K562 (cell line): ENCODE data around the gene UBE2M. TPM values are rescaled to one million over a fixed set of nuclear protein-coding genes. Genes with fewer than 3 reads are reported as not detected.

Source experiments
- ATAC-seq: fragments of 200-7000 bp; cut with Tn5 transposase; 3 replicates; pipeline ENCODE4 v1.9.1; 2020; ENCODE audit warnings: moderate library complexity
- BruUV-seq: library from RNA; stranded (reverse); fragments of 400-500 nt; replicated peaks from 2 replicates; lab custom pipeline; 2021; lab: Mats Ljungman, UMichigan
- CTCF ChIA-PET: fragments of 300-600 bp; formaldehyde crosslinking; extraction: SDS; loops from one replicate; lab custom pipeline; 2021; ENCODE audit warnings: low intra/inter-chr PET ratio; lab: Yijun Ruan, JAX
- POLR2A ChIA-PET: fragments of 300-600, 350-650 bp; sonication (Branson Sonifier 250); formaldehyde crosslinking; extraction: SDS; loops from one replicate; lab custom pipeline; 2021; ENCODE audit warnings: antibody characterized with exemption, inconsistent platforms; lab: Yijun Ruan, JAX
- DNase-seq, 4 experiments: peaks; one replicate each; pipeline versions ENCODE4 v3.0.0 to v3.0.0-alpha.2; 2011 to 2018; ENCODE audit warnings: low spot score in 3 of 4, mixed read lengths in 3 of 4; ENCODE audit errors: extremely low read depth in 1 of 4
- FAIRE-seq: peaks from 2 replicates; lab custom pipeline; 2011; peaks lifted over from hg19 to GRCh38; lab: Jason Lieb, UNC
- H2AFZ ChIP-seq: 2 replicates; pipeline ENCODE4 v1.6.0; 2011; ENCODE audit warnings: low read depth, low read length, control low read depth, inconsistent platforms
- H3K27ac ChIP-seq: fragments of 200-600 bp; 3 replicates; pipeline ENCODE4 v1.8.0; 2011; ENCODE audit warnings: low read depth, mild to moderate bottlenecking, control low read depth, inconsistent platforms, low read length, moderate library complexity, mixed read lengths; ENCODE audit errors: extremely low read depth
- H3K27me3 ChIP-seq, 2 experiments: fragments of 300-600 bp in 1 of 2; 2 replicates in 1 of 2; 3 replicates in 1 of 2; pipeline versions ENCODE4 v1.6.0 to v1.8.0; 2011; ENCODE audit warnings: inconsistent platforms in 2 of 2, low read length in 2 of 2, mild to moderate bottlenecking in 1 of 2, mixed read lengths in 1 of 2, moderate library complexity in 1 of 2; ENCODE audit not compliant: control insufficient read depth in 2 of 2, insufficient read depth in 2 of 2
- H3K36me3 ChIP-seq: fragments of 300-600 bp; 3 replicates; pipeline ENCODE4 v1.8.0; 2011; ENCODE audit warnings: mild to moderate bottlenecking, low read length, inconsistent platforms; ENCODE audit not compliant: control insufficient read depth, insufficient read depth
- H3K4me1 ChIP-seq, 2 experiments: fragments of 200-600 bp in 1 of 2; replicated peaks in 1 of 2; 2 replicates in 1 of 2; 3 replicates in 1 of 2; pipeline versions ENCODE4 v1.5.1 to v1.8.0; 2011; ENCODE audit warnings: inconsistent platforms in 2 of 2, low read length in 2 of 2, mild to moderate bottlenecking in 1 of 2, mixed read lengths in 1 of 2, moderate library complexity in 1 of 2; ENCODE audit not compliant: control insufficient read depth in 2 of 2, insufficient read depth in 2 of 2
- H3K4me2 ChIP-seq: 2 replicates; pipeline ENCODE4 v1.6.1; 2011; ENCODE audit warnings: low read length, control low read depth, inconsistent platforms, mixed read lengths; ENCODE audit not compliant: insufficient read depth
- H3K4me3 ChIP-seq: fragments of 200-600 bp; sonication (generic), shearing (Covaris generic); 2 replicates; pipeline ENCODE4 v1.5.1; 2016; ENCODE audit warnings: control low read depth, inconsistent platforms
- H3K79me2 ChIP-seq: fragments of 200-600 bp; 3 replicates; pipeline ENCODE4 v1.8.0; 2011; ENCODE audit warnings: low read length, inconsistent platforms; ENCODE audit not compliant: control insufficient read depth, insufficient read depth
- H3K9ac ChIP-seq, 2 experiments: 2 replicates each; pipeline versions ENCODE4 v1.6.0 to v1.6.1; 2011; ENCODE audit warnings: low read depth in 2 of 2, low read length in 2 of 2, control low read depth in 1 of 2, inconsistent platforms in 1 of 2, mild to moderate bottlenecking in 1 of 2, mixed read lengths in 1 of 2; ENCODE audit not compliant: insufficient read depth in 1 of 2
- H3K9me1 ChIP-seq: one replicate; pipeline ENCODE4 v1.6.0; 2011; ENCODE audit warnings: inconsistent platforms, mild to moderate bottlenecking, low read length, moderate library complexity; ENCODE audit not compliant: control insufficient read depth, insufficient read depth
- H3K9me3 ChIP-seq: replicated peaks from 2 replicates; pipeline ENCODE4 v1.5.1; 2011; ENCODE audit warnings: low read depth, low read length, inconsistent platforms; ENCODE audit not compliant: control insufficient read depth, insufficient read depth
- H4K20me1 ChIP-seq: replicated peaks from 2 replicates; pipeline ENCODE4 v1.6.1; 2011; ENCODE audit warnings: low read length, inconsistent platforms, mixed read lengths; ENCODE audit not compliant: control insufficient read depth, insufficient read depth
- ADNP ChIP-seq: fragments of 200-800 bp; sonication (Bioruptor generic); IDR thresholded peaks from 2 replicates; pipeline ENCODE4 v1.6.1; 2016; ENCODE audit warnings: missing genetic modification characterization, missing compliant biosample characterization
- CBFA2T2 ChIP-seq: fragments of 450-650 bp; conservative IDR thresholded peaks from 2 replicates; pipeline ENCODE4 v1.6.1; 2017; ENCODE audit warnings: mild to moderate bottlenecking
- CTCF ChIP-seq, 3 experiments: IDR thresholded peaks in 2 of 3; conservative IDR thresholded peaks in 1 of 3; 2 replicates each; pipeline ENCODE4 v1.5.1; 2011 to 2012; ENCODE audit warnings: low read length in 3 of 3, mild to moderate bottlenecking in 3 of 3, control low read depth in 2 of 3, improper control_type of control experiment in 1 of 3, inconsistent platforms in 1 of 3, low read depth in 1 of 3, mixed read lengths in 1 of 3, moderate library complexity in 1 of 3; ENCODE audit not compliant: insufficient read depth in 2 of 3
- KLF1 ChIP-seq: fragments of 450-650 bp; IDR thresholded peaks from 2 replicates; pipeline ENCODE4 v1.6.1; 2016; ENCODE audit warnings: missing genetic modification characterization, missing compliant biosample characterization
- NFIC ChIP-seq: fragments of 450-650 bp; IDR thresholded peaks from 2 replicates; pipeline ENCODE4 v1.6.1; 2017; ENCODE audit warnings: mild to moderate bottlenecking, inconsistent platforms
- OTX1 ChIP-seq: fragments of 450-650 bp; formaldehyde crosslinking; IDR thresholded peaks from 2 replicates; pipeline ENCODE4 v1.4.0; 2022; ENCODE audit warnings: mild to moderate bottlenecking
- POLR3A ChIP-seq: IDR thresholded peaks from 2 replicates; pipeline ENCODE4 v1.6.1; 2011; ENCODE audit warnings: borderline replicate concordance, mild to moderate bottlenecking, moderate library complexity; ENCODE audit not compliant: insufficient read length, insufficient read depth; ENCODE audit errors: extremely low read depth
- SFPQ ChIP-seq: fragments of 200-400 bp; formaldehyde crosslinking; IDR thresholded peaks from 2 replicates; pipeline ENCODE4 v1.6.1; 2017; ENCODE audit warnings: mild to moderate bottlenecking, low read depth, low read length, moderate library complexity
- SOX6 ChIP-seq: fragments of 450-650 bp; IDR thresholded peaks from 2 replicates; pipeline ENCODE4 v1.6.1; 2014; ENCODE audit warnings: mild to moderate bottlenecking
- SPI1 ChIP-seq: IDR thresholded peaks from 2 replicates; pipeline ENCODE4 v1.6.1; 2011; ENCODE audit warnings: low read depth, low read length, control low read depth, borderline replicate concordance
- SUPT5H ChIP-seq: fragments of 450-650 bp; IDR thresholded peaks from 2 replicates; pipeline ENCODE4 v1.6.1; 2016
- TSHZ1 ChIP-seq: fragments of 250-450 bp; sonication (Bioruptor Pico); IDR thresholded peaks from 2 replicates; pipeline ENCODE4 v1.4.0; 2020; ENCODE audit warnings: mild to moderate bottlenecking, moderate library complexity
- ZNF57 ChIP-seq: fragments of 450-650 bp; formaldehyde crosslinking; IDR thresholded peaks from 2 replicates; pipeline ENCODE4 v1.4.0; 2020; ENCODE audit warnings: mild to moderate bottlenecking, moderate library complexity
- WGBS: fragments of 100-300 bp; shearing (Covaris generic); methylation state at CpG from one replicate; pipeline ENCODE4 v1.1.6; 2016; ENCODE audit warnings: low coverage, mixed read lengths; ENCODE audit not compliant: insufficient coverage; ENCODE audit errors: missing lambda C conversion rate; 5-methylcytosine and 5-hydroxymethylcytosine counted together
- in situ Hi-C: fragments of 300-500 bp; cut with MboI; formaldehyde crosslinking; loops from 4 replicates; pipeline ENCODE4 v1.15.0; 2018; ENCODE audit warnings: inconsistent platforms, mixed read lengths
- intact Hi-C: fragments of 100-400 bp; cut with micrococcal nuclease; formaldehyde crosslinking; loops from 2 replicates; pipeline ENCODE4 v1.14.2; 2022
- polyA plus RNA-seq, 8 experiments: library from polyadenylated mRNA; depleted of rRNA in 4 of 8; stranded (reverse) in 5 of 8; unstranded in 3 of 8; fragments of >200 nt; fragmentation: Nextera tagmentation in 2 of 8; fragmentation: Illumina TruSeq in 1 of 8; extraction: Ambion mirVana in 2 of 8; extraction: Trizol in 1 of 8; gene quantifications; 2 replicates each; pipeline versions ENCODE4 v1.2.1 to v1.2.3, GENCODE V29; 2011 to 2014; ENCODE audit warnings: inconsistent platforms in 1 of 8, missing spikeins in 1 of 8
- total RNA-seq, 7 experiments: library from RNA; depleted of rRNA in 6 of 7; stranded (reverse); fragments of >200 nt in 6 of 7; fragmentation: Illumina TruSeq in 2 of 7; extraction: Trizol in 2 of 7; gene quantifications; 2 replicates each; pipeline versions ENCODE4 v1.2.1 to v1.2.3, GENCODE V29; 2011 to 2021; ENCODE audit warnings: low replicate concordance in 1 of 7

UBE2M gene
- total and polyA plus RNA-seq, 9 of the 15 experiments (the other 6 are each of a cell fraction or from before 2014, with no cell fraction given) = 0.92 to 163 (median 85.7) TPM

GRCh38 chr19:58572026-58572817 lies 13.8 kb upstream of the UBE2M start (continued):
- TF ChIP-seq TSHZ1 = no peak
- TF ChIP-seq OTX1 (CRISPR knock-in tag) = 0 out of 2 replicates have a peak, but pooled peaks have one; percentile 16
- peak; percentile 92 for TF ChIP-seq NFIC
- 0 out of 2 replicates have a peak, but pooled peaks have one; percentile 10 for TF ChIP-seq ZNF57 (CRISPR knock-in tag)
- TF ChIP-seq SUPT5H = peak; percentile 37; the same call in 1 of the 2 replicates

GRCh38 chr19:58571575-58571947 lies 13.2 kb upstream of the UBE2M start:
- Histone ChIP-seq H3K9me1 (no peaks in the 10 kb centered on the region), H3K4me1 (peaks cover 25 to 33% of the 10 kb centered on the region in 2 experiments; a peak in 4 of 5 replicates), H2AFZ (no peak overlapping the region), H3K4me3 (no peak overlapping the region), H3K9ac (no peak overlapping the region), H3K9me3 (no peaks in the 10 kb centered on the region), H3K27me3 (no peaks in the 10 kb centered on the region), H3K27ac (no peak overlapping the region), H4K20me1 (no peaks in the 10 kb centered on the region), H3K4me2 (peak overlapping the region; percentile 96; the same call in 1 of the 2 replicates), H3K79me2 (peaks cover 19% of the 10 kb centered on the region), H3K36me3 (peaks cover 42% of the 10 kb centered on the region; the same call in 2 of the 3 replicates)
- intact Hi-C loops = no loop called here
- ChIA-PET POLR2A (interaction anchor here (0.7 to 2.9 kb wide), 3 partner anchors 8 to 16 kb away, joined by 3 to 24 read pairs (median 4); partner anchors contain the start of gene CHMP2A), CTCF (no interaction called here)
- in situ Hi-C loops = no loop called here
- no TSS peak for BruUV-seq
- DNase-seq (no peak), FAIRE-seq (no peak), ATAC-seq (no peak)
- 89% methylated on average over 8 of the region's 8 CpGs for WGBS
- TF ChIP-seq CBFA2T2 = no peak
- no peak for TF ChIP-seq SPI1
- TF ChIP-seq SOX6 = no peak
- TF ChIP-seq POLR3A = no peak
- TF ChIP-seq NFIC = no peak
- TF ChIP-seq SFPQ = no peak
- TF ChIP-seq CTCF (IDR thresholded peaks at IDR 0.05 in 2 of 3, conservative IDR thresholded peaks at IDR 0.05 in 1 of 3; ENCODE audit: insufficient read depth in 2 of 3, low read depth in 1 of 3, low read length in 3 of 3) = no peak
- no peak for TF ChIP-seq ADNP (tag)
- no peak for TF ChIP-seq KLF1
